IPS DF 19.7 (cell line): ENCODE data around the gene PLA2G2E.
"Not testable (repeated sequence)": the region's sequence is repeated elsewhere in the genome, so short reads cannot be mapped to it uniquely, and the experiment has no call there.

Experiments
- DNase-seq: peaks from one replicate; pipeline ENCODE4 v3.0.0-alpha.2; 2013; ENCODE audit warnings: low read depth, low spot score

Gene PLA2G2E

DNA sequence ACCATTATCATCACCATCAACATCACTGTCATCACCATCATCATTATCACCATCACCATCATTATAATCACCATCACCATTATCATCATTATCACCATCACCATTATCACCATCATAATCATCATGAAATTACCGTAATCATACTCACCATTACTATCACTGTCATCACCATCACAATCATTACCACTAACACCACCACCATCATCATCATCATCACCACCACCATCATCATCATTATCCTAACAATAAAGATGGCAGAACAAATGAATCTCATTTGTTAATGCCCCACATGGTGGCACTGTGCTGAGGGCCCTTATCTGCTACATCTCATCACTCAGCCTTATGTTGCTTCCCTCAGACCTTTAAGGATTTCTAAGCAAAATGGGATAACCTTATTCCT lies 9.4 kb upstream of the PLA2G2E start:
- no peak for DNase-seq

DNA sequence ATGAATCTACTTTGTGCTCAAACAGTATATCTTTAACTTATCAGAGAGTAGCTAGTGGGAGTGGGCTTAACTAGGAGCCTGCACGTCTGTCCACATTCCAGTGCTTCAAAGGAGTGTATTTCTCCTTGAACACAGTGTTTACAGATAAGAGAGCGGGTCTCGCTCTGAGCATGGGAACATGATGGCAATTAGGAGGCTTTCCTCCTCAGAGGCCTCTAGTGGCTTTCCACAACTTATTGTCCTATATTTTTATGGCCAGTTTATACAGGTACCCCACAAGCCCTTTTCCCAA lies 3.7 kb upstream of the PLA2G2E start:
- DNase-seq: not testable (repeated sequence)

DNA sequence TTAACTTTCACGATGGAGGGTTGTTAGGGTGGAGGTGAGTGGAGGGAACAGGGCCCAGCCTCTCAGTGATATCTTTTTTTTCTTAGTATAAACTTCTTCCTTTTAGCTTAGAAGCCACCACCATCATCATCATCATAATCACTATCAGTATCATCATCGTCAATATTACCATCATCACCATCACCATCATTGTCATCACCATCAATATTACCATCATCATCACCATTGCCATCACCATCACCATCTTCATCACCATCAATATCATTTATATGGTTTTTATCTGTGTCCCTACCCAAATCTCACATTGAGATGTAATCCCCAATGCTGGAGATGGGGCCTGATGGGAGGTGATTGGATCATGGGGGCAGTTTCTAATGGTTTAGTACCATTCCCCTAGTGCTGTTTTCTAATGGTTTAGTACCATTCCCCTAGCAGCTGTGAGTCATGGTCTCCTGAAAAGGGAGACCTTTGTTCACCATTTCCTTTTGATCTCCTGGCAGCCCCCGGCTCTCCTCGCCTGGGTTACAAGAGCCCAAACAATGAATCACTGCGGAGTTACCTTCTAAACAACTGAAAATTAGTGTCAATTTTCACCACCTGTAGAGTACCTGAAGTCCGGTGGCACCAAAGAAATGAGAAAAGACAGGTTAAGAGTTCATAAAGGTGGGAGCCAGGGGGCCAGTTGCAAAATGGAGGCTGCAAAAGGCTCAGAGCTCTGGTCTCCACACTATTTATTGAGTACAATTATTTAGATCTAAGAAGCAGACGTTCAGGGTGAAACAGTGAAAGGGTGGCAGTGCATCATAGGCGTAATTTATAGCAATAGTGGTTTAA lies 3.1 kb upstream of the PLA2G2E start:
- no peak for DNase-seq

DNA sequence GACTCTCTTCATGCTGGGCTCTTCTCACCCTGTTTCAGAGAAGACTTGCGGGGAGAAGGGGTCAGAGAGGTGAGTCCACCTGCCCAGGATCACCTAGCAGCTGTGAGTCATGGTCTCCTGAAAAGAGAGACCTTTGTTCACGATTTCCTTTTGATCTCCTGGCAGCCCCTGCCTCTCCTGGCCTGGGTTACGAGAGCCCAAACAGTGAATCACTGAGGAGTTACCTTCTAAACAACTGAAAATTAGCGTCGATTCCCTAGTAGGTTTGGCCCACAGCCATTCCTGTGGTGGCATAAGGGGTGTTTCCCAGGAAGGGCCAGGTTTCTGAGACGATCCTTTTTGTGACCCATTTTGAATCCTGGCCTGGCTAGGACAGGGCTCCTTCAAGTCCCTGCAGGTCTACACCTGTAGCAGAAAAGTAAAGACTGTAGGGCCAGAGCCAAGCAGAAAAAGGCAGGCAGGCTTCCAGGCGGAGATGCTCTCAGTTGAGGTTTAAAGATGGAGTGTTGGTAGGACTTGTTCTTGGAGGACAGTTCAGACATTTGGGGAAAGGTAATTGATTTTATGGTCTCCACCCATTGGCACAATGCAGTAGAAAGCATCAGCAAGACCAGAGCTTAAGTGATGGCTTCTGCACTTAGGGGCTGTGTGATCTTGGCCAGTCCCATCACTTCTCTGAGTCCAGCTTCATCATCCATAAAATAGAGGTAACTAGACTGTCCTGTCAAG lies 2.1 kb upstream of the PLA2G2E start:
- DNase-seq: no peak

DNA sequence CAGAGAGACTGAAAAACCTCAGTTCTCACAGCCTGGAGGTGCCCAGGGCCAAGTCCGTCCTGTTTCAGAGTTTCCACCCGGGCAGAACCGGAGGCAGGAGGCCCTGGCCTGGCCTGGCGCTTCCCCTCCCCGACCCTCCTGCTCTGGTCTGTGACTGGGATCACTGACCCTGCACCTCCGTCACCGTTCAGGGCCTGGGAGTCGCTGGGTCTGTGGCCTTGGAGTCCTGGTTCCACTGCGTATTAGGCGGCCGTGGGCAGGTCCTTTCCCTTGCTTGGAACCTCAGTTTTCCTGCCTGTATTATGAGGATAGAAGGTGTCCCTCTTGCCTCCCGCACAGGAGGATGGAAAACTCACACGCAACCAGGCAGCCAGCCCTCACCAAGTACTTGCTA lies 533 bp upstream of the PLA2G2E start:
- DNase-seq: no peak

DNA sequence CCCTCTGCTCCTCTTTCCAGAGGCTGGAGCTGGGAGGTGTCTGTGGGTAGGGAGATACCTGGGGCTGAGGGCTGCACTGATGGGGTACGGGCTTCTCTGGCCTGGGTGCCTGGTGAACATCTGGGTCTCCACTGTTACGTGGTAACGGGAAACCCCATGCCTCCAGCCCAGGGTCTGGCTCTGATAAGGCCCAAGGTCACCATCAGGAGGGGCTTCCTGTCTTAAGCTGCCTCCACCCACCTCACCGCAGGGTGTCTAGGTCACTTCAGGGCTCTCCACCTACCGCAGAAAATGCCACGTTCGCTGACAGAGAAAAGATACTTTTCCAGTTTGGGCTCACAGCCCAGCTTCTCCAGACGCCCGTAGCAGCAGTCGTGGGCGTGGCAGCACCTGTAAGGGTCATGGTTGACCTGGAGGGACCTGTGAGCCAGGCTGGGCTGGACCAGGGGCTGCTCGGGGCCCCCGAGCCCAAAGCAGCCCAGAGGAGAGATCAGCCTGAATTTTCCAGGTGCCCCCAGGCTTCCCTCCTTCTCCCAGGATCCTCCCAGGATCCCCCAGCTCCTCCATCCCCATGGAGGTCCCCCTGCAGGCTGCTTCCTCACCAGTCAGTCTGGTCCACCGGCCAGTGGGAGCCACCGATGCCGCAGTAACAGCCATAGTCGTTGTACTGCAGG lies 1.3 kb downstream of the PLA2G2E start:
- no peak for DNase-seq

DNA sequence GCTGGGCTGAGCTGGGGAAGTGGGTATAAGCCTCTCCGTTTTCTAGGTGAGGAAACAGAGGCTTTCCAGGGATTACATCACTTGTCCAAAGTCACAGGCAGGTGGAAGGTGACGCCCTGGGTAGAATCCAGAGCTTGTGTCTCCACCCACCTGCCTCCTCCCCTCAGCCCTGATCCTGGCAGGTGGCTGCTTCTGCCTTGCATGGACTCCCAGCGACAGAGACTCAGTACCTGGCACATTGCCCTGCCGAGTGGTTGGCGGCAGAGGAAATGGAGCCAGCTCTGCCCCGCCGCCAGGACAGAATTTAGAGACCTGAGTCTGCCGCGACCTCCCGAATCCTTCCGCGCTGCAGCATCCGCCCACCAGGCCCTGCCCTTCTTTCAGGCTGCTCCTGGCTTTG lies 2.1 kb downstream of the PLA2G2E start:
- DNase-seq: no peak

DNA sequence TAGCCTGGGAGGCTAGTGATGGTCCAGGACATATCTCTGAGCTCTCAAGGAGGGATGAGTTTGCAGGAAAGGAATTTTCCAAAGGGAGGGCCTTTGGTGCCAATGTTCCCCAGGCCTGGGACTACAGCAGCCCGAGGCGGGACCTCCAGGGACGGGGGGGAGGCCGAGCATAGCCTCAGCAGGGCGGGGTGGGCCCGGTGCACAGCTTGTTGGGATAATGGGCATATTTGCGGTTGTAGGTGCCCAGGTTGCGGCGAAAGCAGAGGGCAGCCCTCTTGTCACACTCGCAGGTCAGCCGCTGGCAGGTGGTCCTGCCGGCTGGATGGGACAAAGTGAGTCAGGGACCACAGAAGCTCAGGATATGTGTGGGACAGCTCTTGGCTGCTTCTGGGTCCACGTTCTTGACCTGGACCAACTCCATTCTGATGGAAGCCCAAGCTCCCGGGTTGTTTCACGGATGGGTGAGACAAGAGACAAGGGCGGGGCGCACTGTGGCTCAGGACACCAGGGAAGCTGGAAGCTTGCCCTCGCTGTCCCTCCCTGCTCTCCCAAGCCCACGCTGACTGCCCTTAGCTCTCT lies 3.2 kb downstream of the PLA2G2E start:
- DNase-seq: no peak

DNA sequence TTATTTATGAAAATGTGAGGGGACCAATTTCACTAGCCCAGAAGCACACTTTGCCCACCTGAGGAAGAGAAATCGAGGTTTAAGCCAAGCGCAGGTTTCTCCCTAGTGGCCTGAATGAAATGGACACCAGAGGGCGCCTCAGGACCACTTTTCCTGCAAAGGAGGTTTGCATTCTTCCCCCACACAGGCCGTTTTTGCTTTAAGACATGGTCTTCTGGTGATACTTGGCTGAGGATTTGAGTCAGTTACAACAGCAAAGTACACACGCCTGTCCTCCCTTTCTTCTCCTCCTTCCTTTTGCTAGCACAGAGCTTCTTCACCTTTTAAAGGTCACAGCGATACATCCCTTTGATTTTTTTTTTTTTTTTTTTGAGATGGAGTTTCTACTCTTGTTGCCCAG lies 5.4 kb downstream of the PLA2G2E start:
- DNase-seq: peak; percentile 40

DNA sequence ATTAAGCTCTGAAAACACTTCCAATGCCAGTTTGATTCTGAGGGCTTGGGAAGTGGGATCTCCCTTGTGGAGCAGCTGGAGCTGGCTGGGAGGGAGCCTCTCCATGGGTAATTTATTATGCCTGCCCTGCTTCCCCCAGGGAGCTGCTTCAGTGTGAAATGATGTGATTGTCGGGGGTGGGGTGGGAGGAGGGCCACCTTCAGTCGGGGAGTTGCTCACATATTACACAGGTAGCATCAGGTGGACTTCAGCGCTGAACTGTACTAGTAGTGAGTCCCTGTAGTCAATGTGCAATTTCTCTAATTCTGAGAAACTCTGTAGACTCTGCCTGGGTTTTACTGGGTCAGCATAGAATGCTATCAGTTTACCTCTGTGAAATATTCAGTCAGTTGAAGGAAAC lies 12.8 kb downstream of the PLA2G2E start:
- no peak for DNase-seq

DNA sequence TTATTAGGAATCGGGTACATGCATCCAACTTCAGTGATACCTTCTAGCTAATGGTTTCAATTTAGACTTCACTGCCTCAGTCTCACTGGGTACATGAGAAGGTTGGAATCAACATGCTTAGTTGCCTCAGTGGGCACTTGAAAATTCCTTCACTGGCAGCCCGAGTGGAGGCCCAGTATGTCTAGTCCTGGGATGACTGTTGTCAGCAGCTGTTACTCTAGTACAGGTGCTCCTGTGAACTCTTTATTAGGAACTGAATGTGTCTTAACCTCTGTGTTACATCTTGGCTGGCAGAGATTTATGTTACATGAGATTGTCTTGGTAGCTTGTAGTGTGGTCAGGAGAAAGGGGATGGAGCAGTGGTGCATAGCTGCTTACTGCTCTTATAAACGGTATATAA lies 13.4 kb downstream of the PLA2G2E start:
- no peak for DNase-seq

DNA sequence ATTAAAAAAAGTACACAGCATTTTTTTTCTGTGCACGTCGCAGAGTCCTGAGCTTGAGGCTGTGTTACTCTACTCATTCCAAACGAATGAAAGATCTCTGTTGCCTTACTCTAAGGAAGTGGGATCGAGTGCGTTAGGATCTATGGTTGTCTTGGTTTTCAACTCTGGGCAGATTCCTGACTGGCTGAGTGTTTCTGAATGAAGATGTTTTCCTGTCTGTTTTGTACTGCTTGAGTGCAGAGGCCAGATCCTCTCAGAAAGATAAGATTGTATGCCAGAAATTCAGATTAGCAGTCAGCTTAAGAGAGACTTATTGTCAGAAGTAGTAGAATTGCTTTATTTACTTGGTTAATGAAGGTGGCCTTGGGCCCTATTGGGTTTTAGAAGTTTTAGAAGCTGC lies 14.0 kb downstream of the PLA2G2E start:
- no peak for DNase-seq

DNA sequence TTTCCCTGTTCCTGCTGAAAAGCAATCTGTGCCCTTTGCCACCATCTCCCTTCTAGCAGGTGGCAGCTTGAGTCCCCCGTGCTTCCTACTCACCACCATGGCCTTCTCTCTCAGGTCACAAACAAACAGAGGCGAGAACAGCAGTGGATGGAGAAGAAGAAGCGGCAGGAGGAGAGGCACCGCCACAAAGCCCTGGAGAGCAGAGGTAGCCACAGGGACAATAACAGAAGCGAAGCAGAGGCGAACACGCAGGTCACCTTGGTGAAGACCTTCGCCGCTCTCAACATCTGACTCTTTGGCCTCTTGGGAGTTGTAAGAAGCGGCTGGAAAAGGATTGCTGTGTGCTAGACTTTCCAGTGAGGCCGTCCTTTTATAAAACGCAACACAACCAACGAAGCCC lies 16.0 kb downstream of the PLA2G2E start:
- DNase-seq: no peak

DNA sequence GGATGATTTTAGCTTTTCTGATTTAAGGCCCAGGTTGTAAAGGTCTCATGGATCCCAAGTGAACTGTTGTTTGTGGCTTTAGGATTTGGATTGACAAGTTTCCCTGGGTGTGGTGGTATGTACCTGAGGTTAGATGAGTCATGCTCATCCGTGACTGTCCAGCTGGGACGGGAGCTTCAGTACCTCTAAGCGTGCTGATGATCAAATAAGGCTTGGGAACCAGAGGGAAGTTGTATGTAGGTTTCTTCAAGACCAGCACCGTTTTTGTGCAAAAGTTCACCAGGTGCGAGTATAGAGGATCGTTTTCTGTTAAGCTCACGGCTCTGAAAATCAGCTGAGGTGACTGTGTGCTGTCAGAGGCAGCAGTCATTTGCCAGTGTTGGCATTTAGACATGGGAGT lies 19.8 kb downstream of the PLA2G2E start:
- DNase-seq: no peak

DNA sequence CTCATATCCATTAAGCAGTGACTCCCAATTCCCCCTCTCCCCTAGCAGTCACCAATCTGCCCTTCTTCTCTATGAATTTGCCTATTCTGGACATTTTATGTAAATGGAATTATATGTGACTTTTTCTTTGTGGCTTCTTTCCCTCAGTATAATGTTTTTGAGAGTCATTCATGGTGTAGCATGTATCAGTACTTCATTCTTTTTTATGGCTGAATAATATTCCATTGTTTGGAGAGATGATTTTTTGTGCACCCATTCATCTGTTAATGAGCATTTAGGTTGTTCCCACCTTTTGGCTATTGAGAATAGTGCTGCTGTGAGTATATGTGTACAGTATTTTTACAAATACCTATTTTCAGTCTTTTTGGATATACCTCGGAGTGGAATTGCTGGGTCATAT lies 21.8 kb downstream of the PLA2G2E start:
- no peak for DNase-seq

DNA sequence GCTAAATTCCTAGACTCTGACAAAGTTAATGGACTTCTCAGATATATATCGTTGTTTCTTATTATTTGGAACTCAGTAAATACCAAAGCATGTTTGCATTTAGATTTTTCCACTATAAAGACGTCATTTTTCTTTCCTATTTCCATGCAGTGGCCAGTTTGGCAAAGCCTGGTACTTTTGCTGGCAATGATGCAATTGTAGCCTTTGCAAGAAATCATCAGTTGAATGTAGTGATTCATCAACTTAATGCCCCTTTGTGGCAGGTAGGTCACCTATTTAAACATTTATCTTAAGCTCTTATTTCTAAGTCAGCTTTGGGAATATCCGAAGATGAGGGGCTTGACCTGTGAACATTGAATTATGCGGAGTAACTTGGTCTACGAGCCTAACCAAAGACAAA lies 29.2 kb downstream of the PLA2G2E start:
- no peak for DNase-seq

DNA sequence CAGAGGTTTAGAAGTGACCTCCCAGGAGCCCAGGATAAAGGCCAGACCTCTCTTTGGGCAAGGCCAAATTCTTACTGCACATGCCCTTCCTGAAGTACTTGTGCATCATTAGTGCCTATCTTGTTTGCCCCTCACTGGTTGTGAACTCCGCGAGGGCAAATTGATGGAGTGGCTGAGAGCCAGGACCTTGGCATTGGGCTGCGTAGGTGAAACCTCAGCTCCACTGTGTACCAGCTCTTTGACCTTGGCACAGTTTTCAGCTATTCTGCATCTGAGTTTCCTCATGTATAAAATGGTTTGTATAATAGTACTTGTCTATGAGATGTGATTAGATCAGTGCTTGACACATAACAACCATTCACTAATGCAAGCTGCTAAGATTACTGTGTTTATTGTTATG lies 29.7 kb downstream of the PLA2G2E start:
- DNase-seq: no peak

DNA sequence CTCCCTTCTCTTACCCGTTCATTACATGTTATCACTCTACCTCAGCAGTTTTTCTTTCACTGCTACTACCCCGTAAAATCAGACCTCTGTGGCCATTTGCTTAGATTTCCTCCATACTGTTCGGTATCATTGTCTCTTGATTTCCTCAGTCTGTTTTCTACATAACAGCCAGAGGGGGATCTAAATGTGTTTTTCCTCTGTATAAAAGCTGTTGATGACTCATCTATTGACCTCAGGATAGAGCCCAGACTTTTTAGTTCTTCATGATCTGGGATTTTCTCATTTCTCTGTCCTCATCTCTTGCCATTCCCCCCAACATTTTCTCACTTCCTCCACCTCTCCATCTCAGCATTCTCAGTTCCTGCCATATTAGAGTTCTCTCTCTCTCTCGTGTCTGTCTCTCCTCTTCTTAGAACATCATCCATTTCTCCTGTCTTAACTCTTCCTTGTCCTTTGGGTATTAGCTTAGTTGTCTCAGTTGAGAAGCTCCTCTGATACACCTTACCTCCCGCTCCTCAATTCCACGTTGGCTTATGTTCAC lies 30.7 kb downstream of the PLA2G2E start:
- DNase-seq: no peak

DNA sequence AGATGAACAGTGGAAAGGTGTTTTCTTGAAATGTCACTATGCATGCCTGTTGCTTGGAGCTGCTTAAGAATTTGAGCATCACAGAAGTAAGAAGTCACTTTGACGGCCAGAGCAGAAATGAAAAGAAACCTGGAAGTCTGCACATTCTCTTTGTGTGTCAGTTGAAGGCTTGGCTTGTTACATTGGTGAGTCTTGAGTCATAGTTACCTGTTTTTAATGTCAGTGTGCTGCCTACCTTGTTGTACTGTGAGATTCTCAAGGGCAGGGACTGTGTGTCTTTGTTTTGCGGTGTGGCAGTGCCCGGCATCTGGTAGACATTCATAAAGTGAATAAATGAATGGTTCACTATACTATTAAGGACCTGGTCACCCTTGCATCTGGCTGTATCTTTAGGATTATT lies 31.3 kb downstream of the PLA2G2E start:
- DNase-seq: no peak

DNA sequence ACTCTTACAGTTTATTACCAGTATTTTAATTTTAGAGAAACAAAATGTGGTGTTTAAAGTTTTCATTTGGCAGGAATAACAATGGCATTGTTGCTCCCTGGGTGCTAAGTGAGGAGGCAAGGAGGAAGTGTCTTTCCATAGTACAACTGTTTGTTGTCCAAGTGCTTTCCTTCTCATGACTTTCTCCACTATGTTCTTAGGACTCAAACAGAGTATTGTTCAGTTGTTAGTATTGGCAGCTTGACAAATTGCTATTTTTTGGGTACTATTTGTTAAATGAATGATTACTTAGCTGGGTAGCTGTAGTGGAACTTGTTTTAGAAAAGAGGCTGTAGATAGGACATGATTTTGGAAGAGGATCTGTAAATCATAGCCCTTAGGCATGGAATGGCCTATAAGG lies 33.8 kb downstream of the PLA2G2E start:
- DNase-seq: no peak

DNA sequence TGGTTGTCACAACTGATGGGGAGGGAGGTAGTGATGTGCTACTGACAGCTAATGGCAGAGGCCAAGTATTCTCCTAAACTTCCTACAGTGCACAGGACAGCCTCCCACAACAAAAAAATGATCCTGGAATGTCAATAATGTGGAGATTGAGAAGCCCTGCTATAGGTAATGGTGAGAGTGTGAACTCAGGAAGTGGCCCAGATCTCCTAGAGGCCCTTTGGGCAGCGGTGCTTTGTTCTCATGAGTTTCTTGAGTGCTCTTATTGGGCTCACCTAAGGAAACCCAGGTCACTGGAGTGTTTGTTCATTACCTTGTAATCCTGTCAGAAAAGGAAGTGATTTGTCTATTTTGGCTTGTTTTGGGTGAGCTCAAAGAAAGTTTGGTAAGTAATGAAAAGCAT lies 35.3 kb downstream of the PLA2G2E start:
- no peak for DNase-seq

DNA sequence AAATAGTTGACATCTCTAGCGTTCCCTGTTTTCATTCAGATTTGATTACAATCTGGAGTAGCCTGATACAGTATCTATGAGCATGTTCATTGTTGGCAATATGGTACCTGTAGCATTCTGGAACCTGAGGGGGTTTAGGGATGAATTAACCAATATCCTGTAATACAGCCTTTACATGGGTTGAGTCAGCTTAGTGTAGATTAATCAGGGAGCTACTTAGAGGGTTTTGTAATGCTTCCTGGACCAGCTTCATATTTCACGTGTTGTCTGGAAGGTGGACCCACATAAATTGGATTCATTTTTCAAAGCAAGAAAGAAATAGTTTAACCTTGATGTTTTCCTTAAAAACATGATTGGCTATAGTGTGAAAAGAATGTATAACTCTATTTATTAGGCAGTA lies 37.6 kb downstream of the PLA2G2E start:
- DNase-seq: no peak
